ENCODE measurements around the gene SMYD3.

DNA sequence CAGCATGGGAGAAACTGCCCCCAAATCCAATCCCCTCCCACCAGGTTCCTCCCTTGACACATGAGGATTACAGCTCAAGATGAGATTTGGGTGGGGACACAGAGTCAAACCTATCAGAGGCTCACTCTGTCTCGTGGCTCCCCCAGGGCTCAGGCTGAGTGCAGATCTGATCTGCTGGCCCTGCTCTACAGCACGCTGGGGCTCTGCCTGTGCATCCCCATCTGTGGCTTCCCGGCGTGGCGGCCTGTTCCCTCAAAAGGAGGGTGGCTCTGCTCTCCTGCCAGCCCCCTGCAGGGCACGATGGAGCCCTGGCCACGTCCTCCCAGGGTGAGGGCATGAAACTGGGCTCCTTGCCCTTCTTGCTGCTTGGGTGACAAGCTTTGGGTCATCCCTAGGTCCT is 19.8 kb upstream of the SMYD3 start:
- TF ChIP-seq, protein P1, sequence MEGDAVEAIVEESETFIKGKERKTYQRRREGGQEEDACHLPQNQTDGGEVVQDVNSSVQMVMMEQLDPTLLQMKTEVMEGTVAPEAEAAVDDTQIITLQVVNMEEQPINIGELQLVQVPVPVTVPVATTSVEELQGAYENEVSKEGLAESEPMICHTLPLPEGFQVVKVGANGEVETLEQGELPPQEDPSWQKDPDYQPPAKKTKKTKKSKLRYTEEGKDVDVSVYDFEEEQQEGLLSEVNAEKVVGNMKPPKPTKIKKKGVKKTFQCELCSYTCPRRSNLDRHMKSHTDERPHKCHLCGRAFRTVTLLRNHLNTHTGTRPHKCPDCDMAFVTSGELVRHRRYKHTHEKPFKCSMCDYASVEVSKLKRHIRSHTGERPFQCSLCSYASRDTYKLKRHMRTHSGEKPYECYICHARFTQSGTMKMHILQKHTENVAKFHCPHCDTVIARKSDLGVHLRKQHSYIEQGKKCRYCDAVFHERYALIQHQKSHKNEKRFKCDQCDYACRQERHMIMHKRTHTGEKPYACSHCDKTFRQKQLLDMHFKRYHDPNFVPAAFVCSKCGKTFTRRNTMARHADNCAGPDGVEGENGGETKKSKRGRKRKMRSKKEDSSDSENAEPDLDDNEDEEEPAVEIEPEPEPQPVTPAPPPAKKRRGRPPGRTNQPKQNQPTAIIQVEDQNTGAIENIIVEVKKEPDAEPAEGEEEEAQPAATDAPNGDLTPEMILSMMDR (IDR thresholded peaks at IDR 0.05), result no peak
- TF ChIP-seq POLR2A (IDR thresholded peaks at IDR 0.05), result no peak
